SU-DHL-6 (cell line): ENCODE results near the gene PIGP.

Source experiments
- EZH2phosphoT487 ChIP-seq: fragments of 200-600 bp; sonication (generic), shearing (Covaris generic); conservative IDR thresholded peaks from 2 replicates; pipeline ENCODE4 v1.6.1; 2018; ENCODE audit warnings: mild to moderate bottlenecking, antibody characterized with exemption, low read length, moderate library complexity, mixed read lengths
- TF ChIP-seq, protein P1 (sequence below): fragments of 200-600 bp; sonication (generic); IDR thresholded peaks from one replicate; pipeline ENCODE4 v1.5.1; 2017; ENCODE audit warnings: antibody characterized with exemption, mild to moderate bottlenecking, low read length, moderate library complexity; ENCODE audit not compliant: insufficient read depth, poor library complexity, severe bottlenecking

DNA sequence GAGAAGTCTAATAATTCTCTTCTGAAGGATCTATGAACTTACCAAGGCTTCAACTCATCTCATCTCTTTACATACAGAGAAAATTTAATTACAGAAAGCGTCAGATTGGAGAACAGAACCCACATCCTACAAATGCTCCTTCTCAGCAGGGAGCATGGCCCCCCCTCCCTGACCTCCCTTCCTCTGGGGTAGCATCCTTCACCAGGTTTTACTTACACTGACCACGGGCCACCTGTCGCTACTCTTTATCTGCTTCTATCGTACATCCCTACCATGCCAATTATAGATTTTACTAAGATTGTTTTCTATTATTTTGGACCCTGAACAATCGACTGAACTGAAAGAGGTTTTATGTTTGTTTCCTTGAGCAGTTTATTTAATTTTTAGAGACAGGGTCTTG, 40.6 kb downstream of the PIGP start:
- TF ChIP-seq, protein P1, sequence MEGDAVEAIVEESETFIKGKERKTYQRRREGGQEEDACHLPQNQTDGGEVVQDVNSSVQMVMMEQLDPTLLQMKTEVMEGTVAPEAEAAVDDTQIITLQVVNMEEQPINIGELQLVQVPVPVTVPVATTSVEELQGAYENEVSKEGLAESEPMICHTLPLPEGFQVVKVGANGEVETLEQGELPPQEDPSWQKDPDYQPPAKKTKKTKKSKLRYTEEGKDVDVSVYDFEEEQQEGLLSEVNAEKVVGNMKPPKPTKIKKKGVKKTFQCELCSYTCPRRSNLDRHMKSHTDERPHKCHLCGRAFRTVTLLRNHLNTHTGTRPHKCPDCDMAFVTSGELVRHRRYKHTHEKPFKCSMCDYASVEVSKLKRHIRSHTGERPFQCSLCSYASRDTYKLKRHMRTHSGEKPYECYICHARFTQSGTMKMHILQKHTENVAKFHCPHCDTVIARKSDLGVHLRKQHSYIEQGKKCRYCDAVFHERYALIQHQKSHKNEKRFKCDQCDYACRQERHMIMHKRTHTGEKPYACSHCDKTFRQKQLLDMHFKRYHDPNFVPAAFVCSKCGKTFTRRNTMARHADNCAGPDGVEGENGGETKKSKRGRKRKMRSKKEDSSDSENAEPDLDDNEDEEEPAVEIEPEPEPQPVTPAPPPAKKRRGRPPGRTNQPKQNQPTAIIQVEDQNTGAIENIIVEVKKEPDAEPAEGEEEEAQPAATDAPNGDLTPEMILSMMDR = no peak
- TF ChIP-seq EZH2phosphoT487 = no peak
